MV-4-11 (cell line): ENCODE measurements around the gene TNS4.

Experiments
- DNase-seq: peaks from one replicate; lab custom pipeline; 2025; lab: John Stamatoyannopoulos, UW

TNS4 gene

DNA sequence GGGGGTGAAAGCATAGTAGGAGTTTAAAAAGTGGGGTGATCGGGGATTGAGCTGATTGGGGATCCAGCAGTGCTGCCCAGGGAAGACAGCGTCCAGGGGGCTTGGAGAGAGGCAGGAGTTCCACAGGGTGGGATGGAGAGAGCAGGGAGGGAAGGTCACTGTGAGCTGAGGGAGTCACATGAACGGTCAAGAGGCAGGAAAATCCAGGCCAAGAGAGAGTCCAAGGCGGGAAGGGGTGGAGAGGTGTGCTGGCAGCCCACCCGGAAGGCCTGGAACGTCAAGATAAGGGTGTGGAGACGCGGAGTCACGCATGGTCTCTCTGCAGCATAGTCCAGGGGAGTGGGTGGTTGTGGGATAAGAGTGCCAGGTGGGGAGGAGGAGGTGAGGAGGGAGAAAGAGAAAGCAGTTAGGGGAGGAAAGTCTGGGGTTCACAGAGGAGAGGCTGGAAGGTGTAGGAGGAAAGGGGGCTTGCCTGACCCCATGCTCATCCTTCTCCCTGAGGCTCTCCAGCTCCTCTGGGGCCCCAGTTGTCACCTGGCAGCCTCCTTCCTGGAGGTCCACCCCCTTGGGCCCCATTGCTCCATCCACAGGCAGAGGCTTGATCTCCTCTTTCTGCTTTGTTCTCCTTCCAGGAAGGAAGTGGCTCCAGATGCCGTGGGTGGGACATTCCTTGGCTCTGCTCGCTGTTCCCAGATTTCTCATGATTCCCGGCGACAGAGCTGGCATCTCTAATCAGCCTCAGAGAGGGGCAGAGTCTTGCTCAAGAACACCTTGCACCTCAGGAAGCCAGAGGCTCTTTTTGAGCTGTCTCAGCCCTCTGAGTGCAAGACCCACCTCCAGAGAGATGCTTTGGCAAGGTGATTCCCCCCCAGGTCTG lies 35.1 kb upstream of the TNS4 start:
- DNase-seq, result no peak

DNA sequence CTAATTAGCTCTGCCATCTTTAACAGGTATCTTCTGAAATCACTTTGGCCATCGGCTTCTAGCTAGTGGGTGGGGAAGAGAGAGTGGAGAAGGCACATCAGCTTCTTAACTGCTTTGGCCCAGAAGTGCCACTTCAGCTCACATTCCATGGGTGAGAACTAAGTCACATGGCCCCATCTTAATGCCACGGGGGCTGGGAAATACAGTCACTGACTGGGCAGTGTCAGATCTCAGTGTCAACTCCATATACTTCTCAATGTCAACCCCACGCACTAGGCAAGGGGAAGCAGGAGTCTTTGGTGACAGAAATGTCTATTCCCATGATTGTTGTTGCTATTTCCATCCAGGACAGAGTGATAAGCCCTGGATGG lies 34.5 kb upstream of the TNS4 start:
- no peak for DNase-seq

DNA sequence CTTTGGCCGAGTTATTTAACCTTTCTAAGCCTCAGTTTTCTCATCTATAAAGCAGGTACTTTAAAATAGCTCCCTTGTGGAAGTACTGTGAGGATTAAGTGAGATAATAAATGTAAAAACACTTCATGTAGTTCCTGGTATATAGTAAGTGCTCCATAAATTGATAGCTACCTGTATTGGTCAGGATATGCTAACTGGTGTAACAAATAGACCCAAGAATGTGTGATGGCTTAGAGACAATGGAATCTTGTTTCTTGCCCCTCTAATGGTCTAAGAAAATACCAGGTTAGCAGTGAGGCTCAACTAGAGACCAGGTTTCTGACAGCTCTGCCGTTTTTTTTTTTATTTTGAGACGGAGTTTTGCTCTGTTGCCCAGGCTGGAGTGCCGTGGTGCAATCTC lies 34.0 kb upstream of the TNS4 start:
- no peak for DNase-seq

DNA sequence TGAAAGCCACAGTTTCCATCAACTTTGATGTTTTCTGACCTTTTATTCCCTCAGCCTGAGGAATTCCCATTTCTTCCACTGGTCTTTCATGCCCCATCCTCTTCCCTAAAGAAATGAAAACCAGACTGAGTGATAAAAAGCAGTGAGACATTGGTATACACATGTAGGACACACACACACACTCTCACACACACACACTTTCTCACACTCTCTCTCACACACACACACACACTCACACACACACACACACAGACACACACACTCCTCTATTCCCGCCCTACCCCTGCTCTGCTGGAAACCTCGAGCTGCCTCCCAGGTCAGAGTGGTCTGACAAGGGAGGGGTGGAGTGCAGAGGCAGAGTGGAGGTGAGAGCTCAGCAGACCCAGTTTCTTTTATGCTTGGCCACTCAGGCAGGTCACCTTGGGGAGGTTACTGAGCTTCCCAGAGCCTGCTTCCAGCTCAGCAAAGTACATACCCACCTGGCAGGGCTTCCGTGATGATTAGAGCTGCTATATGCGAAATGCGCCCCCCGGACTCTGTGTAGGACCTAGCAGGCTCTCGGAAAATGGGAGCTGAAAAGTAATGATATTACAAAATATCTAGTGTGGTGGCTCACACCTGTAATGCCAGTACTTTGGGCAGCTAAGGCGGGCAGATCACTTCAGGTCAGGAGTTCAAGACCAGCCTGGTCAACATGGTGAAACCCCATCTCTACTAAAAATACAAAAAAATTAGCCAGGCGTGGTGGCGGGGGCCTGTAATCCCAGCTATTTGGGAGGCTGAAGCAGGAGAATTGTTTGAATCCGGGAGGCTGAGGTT lies 33.2 kb upstream of the TNS4 start:
- no peak for DNase-seq

DNA sequence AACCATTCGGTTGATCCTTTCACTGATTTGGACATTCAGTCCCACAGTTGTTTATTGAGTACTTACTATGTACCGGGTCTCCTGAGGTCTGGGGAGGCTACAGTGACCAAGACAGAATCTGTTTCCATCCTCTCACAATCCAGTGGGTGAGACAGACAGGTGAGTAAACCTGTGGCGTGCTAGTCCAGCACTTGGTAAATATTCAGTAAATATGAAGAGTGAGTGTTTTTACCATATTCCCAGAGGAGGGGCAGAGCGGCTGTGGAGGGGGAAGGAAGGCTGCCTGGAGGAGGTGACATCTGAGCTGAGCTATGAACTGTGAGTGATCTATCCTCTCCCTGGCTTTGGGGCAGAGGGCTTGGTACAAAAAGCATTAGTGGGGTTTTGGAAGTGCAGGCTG lies 32.5 kb upstream of the TNS4 start:
- no peak for DNase-seq

DNA sequence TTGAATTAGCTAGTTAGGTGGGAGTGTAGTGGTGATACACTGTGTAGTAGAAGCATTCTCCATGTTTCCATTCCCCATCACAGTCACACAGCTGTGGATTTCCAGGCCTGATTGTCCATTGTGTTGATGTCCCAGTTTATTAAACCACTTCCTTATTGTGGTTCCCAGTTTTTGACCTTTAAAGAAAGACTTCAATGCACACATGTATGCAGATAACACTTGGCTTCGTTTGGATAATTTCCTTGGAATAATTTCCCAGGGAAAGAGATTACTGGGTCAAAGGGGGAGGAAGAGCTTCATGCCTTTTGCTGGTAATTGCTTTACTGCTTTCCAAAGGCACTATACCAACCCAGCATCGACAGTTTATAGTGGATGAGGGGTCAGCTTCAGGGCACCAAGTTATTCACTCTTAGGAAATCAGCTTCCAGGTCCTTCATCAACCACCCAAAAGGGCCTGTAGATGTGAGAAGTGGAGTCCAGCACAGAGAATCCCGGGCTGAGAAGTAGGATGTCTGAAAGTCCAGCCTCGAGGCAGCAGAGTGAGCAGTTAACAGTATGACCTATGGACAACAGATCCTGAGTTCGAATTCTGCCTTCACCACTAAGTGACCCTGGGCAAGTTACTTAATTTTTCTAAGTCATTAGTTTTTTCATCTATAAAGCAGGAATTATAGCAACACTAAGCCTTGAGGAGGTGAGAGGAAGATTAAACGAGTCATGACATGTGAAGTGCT lies 31.3 kb upstream of the TNS4 start:
- DNase-seq, result peak; percentile 29

DNA sequence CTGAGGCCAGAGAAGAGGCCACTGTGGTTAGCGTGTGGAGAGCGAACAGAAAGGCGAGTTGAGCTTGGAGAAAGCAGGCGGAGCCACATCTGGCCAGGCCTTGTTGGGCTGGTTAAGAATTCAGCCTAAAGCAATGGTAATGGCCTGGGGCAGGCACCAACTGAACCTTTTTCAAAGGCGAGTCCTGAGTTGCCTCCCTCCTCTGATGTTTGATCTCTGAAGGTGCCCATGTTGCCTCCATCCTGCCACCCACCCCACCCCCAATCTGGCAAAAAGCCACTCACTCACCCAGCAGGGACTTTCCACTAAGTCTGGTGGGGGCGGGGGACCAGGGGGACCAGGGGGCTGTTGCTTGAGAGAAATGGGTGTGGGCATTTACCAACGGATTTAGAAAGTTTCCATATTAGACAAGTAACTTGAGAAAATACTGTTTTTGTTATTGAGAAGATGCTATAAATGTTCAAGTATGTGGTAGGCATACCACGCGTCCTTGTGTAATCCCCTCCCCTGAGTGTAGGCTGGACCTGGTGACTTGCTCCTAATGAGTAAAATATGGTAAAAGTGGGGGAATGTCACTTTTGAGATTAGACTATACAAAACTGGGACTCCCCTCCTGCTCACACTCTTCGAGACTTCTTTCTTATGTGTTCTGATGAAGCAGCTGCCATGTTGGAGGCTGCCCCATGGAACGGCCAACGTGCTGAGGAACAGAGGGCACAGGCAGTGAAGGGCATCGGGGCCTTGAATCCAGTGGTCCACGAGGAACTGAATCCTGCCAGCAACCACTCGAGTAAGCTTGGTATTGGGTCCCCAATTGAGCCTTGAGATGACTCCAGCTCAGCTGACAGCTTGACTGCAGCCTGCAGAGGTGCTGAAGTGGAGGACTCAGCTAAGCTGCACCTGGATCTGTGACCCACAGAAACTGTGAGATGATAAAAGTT lies 29.9 kb upstream of the TNS4 start:
- no peak for DNase-seq

DNA sequence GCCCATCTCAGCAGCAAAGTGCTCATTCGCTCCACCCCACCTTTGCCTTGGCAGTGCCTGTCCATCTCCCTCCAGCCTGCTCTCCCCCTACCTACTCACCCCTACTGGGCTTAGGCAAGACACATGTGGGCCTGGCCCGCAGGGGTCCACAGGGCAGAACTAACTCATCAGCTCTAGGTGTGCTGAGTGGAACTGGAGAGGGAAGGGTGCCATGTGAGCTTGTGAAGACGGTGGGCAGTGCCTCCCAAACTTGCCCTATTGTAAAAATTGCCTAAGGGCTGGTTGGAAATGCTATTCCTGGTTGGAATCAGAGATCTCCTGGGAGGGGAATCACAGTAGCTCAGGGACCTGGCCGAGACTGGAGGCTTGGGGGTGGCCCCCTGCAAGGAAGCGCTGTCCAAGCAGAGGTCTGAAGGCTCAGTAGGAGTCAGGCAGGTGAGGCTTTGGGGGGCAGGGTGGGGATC lies 29.1 kb upstream of the TNS4 start:
- DNase-seq, result no peak

DNA sequence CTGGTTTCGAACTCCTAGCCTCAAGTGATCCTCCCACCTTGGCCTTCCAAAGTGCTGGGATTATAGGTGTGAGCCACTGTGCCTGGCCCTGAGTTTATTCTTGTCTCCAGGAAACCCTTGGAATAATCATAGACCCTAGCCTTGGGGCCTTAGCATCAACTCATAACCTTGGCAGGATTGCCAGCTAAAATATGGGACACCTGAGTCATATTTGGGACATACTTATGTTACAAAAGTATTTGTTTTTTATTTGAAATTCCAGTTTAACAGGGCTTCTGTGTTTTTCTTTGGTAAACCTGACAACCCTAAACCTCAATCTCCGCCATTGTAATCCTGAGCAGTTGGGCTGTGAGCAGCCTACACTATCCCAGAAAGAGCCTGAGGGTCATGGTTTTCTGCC lies 28.6 kb upstream of the TNS4 start:
- DNase-seq, result no peak

DNA sequence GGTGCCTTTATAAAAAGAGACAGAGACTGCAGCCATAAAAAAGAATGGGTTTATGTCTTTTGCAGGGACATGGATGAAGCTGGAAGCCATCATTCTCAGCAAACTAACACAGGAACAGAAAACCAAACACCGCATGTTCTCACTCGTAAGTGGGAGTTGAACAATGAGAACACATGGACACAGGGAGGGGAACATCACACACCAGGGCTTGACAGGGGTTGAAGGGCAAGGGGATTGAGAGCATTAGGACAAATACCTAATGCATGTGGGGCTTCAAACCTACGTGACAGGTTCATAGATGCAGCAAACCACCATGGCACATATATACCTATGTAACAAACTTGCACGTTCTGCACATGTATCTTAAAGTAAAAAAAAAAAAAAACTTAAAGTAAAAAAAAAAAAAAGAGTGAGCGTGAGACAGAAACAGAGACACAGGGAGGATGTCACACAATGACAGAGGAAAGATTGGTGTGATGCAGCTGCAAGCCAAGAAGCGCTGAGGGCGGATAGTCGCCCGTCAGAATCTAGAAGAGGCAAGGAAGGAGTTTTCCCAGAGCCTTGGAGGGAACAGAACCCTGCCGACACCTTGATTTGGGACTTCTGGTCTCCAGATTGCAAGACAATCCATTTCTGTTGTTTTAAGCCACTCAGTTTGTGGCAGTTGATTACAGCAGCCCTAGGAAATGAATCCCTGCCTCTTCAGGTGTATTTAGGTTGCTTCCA lies 27.4 kb upstream of the TNS4 start:
- no peak for DNase-seq

DNA sequence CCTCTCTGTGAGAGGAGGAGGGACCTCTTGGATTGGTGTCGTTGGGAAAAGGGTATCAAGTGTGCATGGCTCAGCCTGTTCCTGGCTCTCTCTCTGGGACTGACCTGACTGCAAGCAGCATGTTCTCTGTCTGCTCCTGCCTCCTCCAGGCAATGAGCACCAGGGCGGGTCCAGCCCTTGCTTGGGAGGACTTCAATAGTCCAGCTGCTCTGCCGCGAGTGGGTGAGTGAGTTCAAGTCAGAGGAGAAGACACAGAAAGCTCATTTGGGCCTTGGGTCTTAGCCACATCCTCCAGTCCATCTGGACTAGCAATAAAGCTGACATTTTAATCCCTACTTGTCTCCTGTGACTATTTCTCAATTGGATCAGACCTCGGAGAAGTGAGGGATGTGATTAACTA lies 25.2 kb upstream of the TNS4 start:
- DNase-seq, result peak; percentile 73

DNA sequence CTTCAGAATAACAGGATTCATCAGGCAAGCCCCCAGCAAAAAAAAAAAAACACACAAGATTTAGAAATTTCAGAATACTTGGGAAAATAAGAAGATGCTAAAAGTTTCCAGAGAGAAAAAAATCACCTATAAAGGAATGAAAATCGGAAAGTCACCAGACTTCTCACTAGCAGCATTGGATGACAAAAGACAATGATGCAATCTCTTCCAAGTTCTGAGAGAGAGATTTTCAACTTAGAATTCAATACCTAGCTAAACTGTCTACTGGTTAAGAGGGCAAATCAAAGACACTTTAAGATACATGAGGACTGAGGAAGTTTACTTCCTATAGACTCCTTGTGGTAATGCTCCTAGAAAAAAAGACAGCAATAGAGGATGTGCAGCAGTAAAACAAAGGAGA lies 23.9 kb upstream of the TNS4 start:
- DNase-seq, result peak; percentile 13

DNA sequence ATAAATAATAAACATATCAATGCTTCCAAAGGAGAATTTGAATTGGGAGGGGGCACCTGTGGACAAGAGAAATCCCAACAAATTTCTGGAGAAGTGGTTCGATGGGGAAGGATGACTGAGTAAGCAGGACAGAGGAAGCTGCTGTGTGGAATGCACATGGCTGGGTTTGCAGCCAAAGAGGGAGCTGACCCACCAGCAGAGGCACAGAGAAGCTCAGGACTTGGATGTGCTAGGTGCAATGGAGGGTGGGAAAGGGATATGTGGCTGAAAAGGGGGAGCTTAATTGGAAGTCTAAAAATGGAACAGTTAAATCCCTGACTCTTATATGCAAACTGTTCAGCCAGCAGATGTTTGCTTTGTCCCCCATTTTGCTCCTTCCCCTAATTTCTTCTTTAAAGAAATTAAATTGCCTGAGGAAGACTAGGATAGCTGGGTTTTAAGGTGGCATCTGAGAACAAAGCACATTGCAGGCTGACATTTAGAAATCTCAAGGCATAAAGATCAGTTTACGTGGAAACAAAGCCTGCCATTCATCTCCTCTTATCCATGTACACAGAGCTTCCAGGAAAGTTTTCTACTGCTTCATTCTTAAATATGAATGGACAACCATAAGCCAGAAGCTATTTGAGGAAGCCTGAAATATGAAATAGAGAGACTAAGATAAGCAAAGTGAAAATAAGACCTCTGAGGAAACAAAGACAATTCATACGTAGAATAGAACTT lies 23.0 kb upstream of the TNS4 start:
- DNase-seq, result no peak

DNA sequence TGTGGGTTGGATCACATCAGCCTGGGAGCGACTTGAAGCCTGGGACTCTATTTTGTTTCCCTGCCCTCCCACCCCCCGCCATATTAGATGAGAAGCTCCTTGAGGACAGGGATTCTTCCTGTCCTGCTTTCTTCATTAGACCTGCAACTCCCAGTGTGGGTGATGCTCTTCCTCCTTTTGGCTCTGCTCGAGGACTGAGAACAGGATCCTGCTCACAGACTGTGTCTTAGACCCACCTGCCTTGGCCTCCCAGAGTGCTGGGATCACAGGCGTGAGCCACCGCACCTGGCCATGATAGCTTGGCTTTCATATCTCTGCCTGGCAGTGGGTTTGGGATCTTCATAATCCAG lies 21.5 kb upstream of the TNS4 start:
- no peak for DNase-seq

DNA sequence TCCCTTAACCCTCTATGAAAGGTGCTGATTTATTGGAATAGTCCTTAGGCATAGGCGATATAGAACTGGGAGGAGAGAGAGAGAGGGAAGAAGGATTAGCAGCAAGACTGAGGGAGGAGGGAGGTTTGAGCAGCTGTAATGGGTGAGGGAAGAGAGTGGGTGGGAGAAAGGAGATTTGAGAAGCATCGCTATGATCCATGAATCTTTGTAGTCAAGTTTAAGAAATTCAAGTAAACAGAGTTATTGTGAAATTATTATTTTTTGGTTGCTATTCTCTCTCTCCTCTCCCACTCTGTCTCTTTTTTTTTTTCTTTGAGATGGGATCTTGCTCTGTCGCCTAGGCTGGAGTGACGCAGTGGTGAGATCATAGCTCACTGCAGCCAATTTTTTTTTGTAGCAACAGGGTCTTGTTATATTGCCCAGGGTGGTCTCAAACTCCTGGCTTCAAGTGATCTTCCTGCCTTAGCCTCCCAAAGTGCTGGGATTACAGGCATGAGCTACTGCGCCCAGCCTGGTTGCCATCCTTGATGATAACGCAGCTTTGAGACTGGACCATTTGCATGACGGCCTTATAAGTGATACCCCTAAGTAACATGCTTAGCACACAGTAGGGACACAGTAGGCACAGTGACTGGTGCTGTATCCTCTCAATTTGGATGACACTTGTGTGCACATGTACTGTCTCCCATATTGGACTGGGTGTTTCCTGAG lies 21.0 kb upstream of the TNS4 start:
- no peak for DNase-seq

DNA sequence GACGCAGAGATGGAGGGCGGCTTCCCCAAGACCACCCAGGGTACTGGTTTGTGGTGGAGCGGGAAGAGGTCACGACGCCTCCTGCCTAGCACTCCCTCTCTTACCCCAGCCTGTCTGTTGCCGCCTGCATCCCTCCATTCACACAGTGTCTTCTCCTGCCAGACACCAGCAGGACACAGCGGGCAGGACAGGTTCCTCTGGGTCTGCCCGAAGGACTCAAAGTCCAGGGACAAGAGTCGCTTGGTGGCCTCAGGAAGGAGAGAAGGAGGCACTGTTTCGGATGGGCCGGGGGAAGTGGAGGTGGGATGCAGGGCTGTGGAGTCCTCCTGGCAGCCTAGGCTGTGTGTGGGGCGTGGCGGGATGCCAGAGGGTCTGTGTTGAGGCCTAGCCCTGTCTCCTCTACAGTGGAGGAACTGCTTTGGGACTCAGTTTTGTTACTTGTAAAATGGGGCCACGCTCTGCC lies 19.6 kb upstream of the TNS4 start:
- DNase-seq, result no peak

DNA sequence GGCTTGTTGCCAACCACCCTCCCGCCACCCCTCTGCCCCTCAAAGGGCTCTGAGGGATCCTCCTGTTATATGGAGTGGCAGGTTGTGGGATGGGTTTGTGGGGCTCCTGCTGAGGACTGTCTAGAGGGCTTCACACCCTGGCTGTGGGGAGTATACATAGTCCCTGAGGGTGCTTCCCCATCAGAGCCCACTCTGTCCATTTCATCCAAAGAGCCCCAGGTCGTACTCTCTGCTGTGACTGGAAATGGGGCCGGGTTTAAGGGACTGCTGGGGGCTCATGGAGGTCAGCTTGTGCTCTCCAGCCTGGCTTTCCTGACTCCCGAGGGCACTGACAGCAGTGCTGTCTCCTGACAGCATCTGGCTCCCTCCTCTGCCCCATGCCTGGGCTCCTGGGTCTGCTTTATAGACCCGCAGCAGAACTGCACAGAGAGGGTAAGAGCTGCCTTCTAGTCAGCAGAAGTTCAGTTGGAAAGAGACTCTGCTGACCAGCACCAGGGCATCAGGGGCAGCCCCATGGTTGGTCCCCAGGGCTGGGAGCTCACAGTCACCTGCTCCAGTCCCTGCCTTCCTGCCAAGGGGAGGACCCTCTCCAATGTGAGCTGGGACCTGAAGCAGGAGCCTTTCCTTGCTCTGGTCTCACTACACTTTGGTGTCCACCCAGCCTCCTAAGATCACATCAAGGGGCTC lies 17.8 kb upstream of the TNS4 start:
- no peak for DNase-seq

DNA sequence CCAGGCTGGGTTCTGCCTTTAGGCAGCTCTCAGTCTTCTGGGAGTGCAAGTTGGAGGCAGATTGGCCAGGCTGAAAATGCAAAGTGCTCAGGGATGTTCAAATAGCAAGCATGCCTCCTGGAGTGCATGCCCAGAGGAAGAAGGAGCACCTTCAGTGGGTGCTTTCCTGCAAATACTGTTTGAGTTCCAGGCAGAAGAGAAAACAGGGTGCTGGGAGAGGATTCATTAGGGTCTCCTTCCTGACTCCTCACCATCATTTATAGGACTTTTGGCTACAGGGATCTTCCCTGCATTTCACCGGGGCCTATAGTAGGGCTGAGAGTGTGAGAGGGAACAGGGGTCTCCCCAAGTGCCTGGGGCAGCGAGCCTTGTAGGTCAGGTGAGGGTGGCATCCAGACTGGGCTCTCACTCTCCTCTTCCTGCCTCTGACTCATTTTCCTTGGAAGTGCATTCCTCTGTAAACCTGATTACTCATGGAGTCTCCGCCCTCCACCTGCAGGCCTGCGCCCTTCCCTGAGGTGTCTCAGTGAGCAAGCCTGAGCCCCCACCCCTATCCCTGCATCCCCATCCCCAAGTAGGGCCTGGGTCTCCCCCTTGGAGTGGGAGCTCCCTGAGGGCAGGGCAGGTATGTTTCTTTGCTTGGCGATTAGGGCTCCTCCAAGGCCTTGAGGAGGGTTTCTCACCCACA lies 17.1 kb upstream of the TNS4 start:
- no peak for DNase-seq
